SK-N-SH (cell line): ENCODE results near the gene SFMBT2. TPM values are rescaled to one million over a fixed set of nuclear protein-coding genes. Genes with fewer than 3 reads are reported as not detected.

ENCODE experiments used
- CTCF ChIA-PET: fragments of 300-600, 350-600 bp; formaldehyde crosslinking; extraction: SDS; loops from one replicate; lab custom pipeline; 2021; lab: Yijun Ruan, JAX
- POLR2A ChIA-PET: fragments of 350-600 bp; sonication (Branson Sonifier 250); formaldehyde crosslinking; extraction: SDS; loops from one replicate; lab custom pipeline; 2020; ENCODE audit warnings: antibody characterized with exemption, inconsistent platforms; lab: Yijun Ruan, JAX
- DNase-seq: peaks from one replicate; pipeline ENCODE4 v3.0.0; 2012
- H2AFZ ChIP-seq: fragments of 200-600 bp; sonication (generic); 2 replicates; pipeline ENCODE4 v1.8.1; 2016; ENCODE audit warnings: antibody characterized with exemption, mild to moderate bottlenecking, low read depth
- H3F3A ChIP-seq: fragments of 200-600 bp; sonication (generic); replicated peaks from 2 replicates; pipeline ENCODE3; 2016; ENCODE audit warnings: antibody characterized with exemption, mild to moderate bottlenecking; ENCODE audit not compliant: insufficient read depth
- H3K27ac ChIP-seq, 2 experiments: fragments of 200-500 bp in 1 of 2; fragments of 200-600 bp in 1 of 2; sonication (Bioruptor generic) in 1 of 2; sonication (generic), shearing (Covaris generic) in 1 of 2; 2 replicates each; pipeline versions ENCODE4 v1.5.1 to v1.6.1; 2014 to 2016; ENCODE audit warnings: low read depth in 2 of 2, inconsistent platforms in 1 of 2, low read length in 1 of 2, mild to moderate bottlenecking in 1 of 2, mixed read lengths in 1 of 2
- H3K27me3 ChIP-seq: fragments of 200-600 bp; sonication (generic), shearing (Covaris generic); 2 replicates; pipeline ENCODE4 v1.6.1; 2016; ENCODE audit warnings: mixed run types; ENCODE audit not compliant: insufficient read depth
- H3K36me3 ChIP-seq, 2 experiments: fragments of 200-500 bp in 1 of 2; fragments of 200-600 bp in 1 of 2; sonication (Bioruptor generic) in 1 of 2; sonication (generic) in 1 of 2; replicated peaks in 1 of 2; 2 replicates each; pipeline versions ENCODE3 to v1.5.1; 2014 to 2016; ENCODE audit warnings: low read length in 1 of 2, mild to moderate bottlenecking in 1 of 2; ENCODE audit not compliant: insufficient read depth in 2 of 2, control insufficient read depth in 1 of 2
- H3K4me1 ChIP-seq, 2 experiments: fragments of 200-500 bp in 1 of 2; fragments of 200-600 bp in 1 of 2; sonication (Bioruptor generic) in 1 of 2; sonication (generic), shearing (Covaris generic) in 1 of 2; 2 replicates each; pipeline versions ENCODE4 v1.5.1 to v1.6.1; 2014 to 2016; ENCODE audit warnings: low read depth in 1 of 2, low read length in 1 of 2, mixed run types in 1 of 2; ENCODE audit not compliant: insufficient read depth in 2 of 2, control insufficient read depth in 1 of 2
- H3K4me2 ChIP-seq: fragments of 200-600 bp; sonication (generic), shearing (Covaris generic); 2 replicates; pipeline ENCODE4 v1.6.1; 2017; ENCODE audit warnings: mixed run types
- H3K4me3 ChIP-seq, 2 experiments: fragments of 200-500 bp in 1 of 2; fragments of 200-600 bp in 1 of 2; sonication (Bioruptor generic) in 1 of 2; sonication (generic), shearing (Covaris generic) in 1 of 2; 2 replicates each; pipeline versions ENCODE4 v1.5.1 to v1.8.1; 2014 to 2016; ENCODE audit warnings: low read depth in 2 of 2, inconsistent platforms in 1 of 2, low read length in 1 of 2, mild to moderate bottlenecking in 1 of 2, mixed read lengths in 1 of 2, moderate library complexity in 1 of 2
- H3K79me2 ChIP-seq: fragments of 200-600 bp; sonication (generic); 2 replicates; pipeline ENCODE4 v1.8.1; 2017; ENCODE audit warnings: mild to moderate bottlenecking; ENCODE audit not compliant: insufficient read depth
- H3K9ac ChIP-seq: fragments of 200-600 bp; sonication (generic); 2 replicates; pipeline ENCODE4 v1.6.1; 2017; ENCODE audit warnings: mixed run types
- H3K9me2 ChIP-seq: fragments of 200-600 bp; sonication (generic); 2 replicates; pipeline ENCODE4 v1.6.1; 2017; ENCODE audit warnings: mixed run types
- H3K9me3 ChIP-seq: fragments of 200-600 bp; sonication (generic); 2 replicates; pipeline ENCODE4 v1.6.1; 2017; ENCODE audit warnings: mixed run types, mild to moderate bottlenecking, moderate library complexity
- H4K20me1 ChIP-seq: fragments of 200-600 bp; sonication (generic); 2 replicates; pipeline ENCODE4 v1.6.1; 2017; ENCODE audit warnings: mild to moderate bottlenecking, mixed run types; ENCODE audit not compliant: insufficient read depth
- EP300 ChIP-seq, 2 experiments: IDR thresholded peaks; 2 replicates each; pipeline versions ENCODE4 v1.4.0 to v1.6.1; 2012; ENCODE audit warnings: borderline replicate concordance in 1 of 2, low read depth in 1 of 2, low read length in 1 of 2
- EZH2phosphoT487 ChIP-seq: fragments of 200-600 bp; sonication (generic); IDR thresholded peaks from 2 replicates; pipeline ENCODE4 v1.6.1; 2017; ENCODE audit warnings: low read depth, mixed run types, mild to moderate bottlenecking, antibody characterized with exemption, moderate library complexity, borderline replicate concordance
- FOSL2 ChIP-seq: IDR thresholded peaks from 2 replicates; pipeline ENCODE4 v1.4.0; 2012; ENCODE audit warnings: low read depth, mild to moderate bottlenecking, moderate library complexity, borderline replicate concordance
- FOXJ3 ChIP-seq: sonication (generic); formaldehyde crosslinking; IDR thresholded peaks from 2 replicates; pipeline ENCODE4 v1.5.1; 2020; ENCODE audit warnings: mild to moderate bottlenecking, missing genetic modification reagents
- GATA2 ChIP-seq: sonication (generic); formaldehyde crosslinking; IDR thresholded peaks from 2 replicates; pipeline ENCODE4 v1.5.0; 2020; ENCODE audit warnings: mild to moderate bottlenecking, missing genetic modification reagents
- IRF3 ChIP-seq: fragments of 150-350 bp; IDR thresholded peaks from 2 replicates; pipeline ENCODE4 v1.6.1; 2016; ENCODE audit warnings: mild to moderate bottlenecking, low read depth, low read length
- MEF2A ChIP-seq: IDR thresholded peaks from 2 replicates; pipeline ENCODE4 v1.4.0; 2012; ENCODE audit warnings: low read depth, borderline replicate concordance
- MXI1 ChIP-seq: IDR thresholded peaks from 2 replicates; pipeline ENCODE4 v1.6.1; 2012; ENCODE audit warnings: mild to moderate bottlenecking, low read depth, low read length, improper control_type of control experiment
- NFIC ChIP-seq: IDR thresholded peaks from 2 replicates; pipeline ENCODE4 v1.4.0; 2012; ENCODE audit warnings: borderline replicate concordance
- PBX3 ChIP-seq: IDR thresholded peaks from 2 replicates; pipeline ENCODE4; 2012
- POLR2AphosphoS5 ChIP-seq: IDR thresholded peaks from 2 replicates; pipeline ENCODE4 v1.6.1; 2012; ENCODE audit warnings: low read depth, low read length
- RCOR1 ChIP-seq: fragments of 150-350 bp; IDR thresholded peaks from 2 replicates; pipeline ENCODE4 v1.6.1; 2017; ENCODE audit warnings: antibody characterized with exemption, low read length
- REST ChIP-seq: IDR thresholded peaks from 2 replicates; pipeline ENCODE4 v1.6.1; 2012; ENCODE audit warnings: mild to moderate bottlenecking, low read depth, low read length, moderate library complexity
- RFX5 ChIP-seq: IDR thresholded peaks from 2 replicates; pipeline ENCODE4 v1.6.1; 2012; ENCODE audit warnings: mild to moderate bottlenecking, improper control_type of control experiment, low read length
- SIN3A ChIP-seq: IDR thresholded peaks from 2 replicates; pipeline ENCODE4 v1.6.1; 2012; ENCODE audit warnings: low read depth, mild to moderate bottlenecking, low read length, moderate library complexity, borderline replicate concordance
- TCF12 ChIP-seq: IDR thresholded peaks from 2 replicates; pipeline ENCODE4 v1.4.0; 2012
- TEAD4 ChIP-seq: IDR thresholded peaks from 2 replicates; pipeline ENCODE4 v1.4.0; 2012; ENCODE audit warnings: mild to moderate bottlenecking, borderline replicate concordance; ENCODE audit not compliant: insufficient read depth
- YY1 ChIP-seq: IDR thresholded peaks from 2 replicates; pipeline ENCODE4 v1.4.0; 2012; ENCODE audit warnings: low read depth, mild to moderate bottlenecking
- WGBS: methylation state at CpG from one replicate; pipeline ENCODE4 v1.1.6; 2017; ENCODE audit warnings: low lambda C conversion rate; 5-methylcytosine and 5-hydroxymethylcytosine counted together
- polyA plus RNA-seq, 3 experiments: library from polyadenylated mRNA; depleted of rRNA; stranded (reverse); fragments of >200 nt; gene quantifications; 2 replicates each; pipeline ENCODE4 v1.2.3, GENCODE V29; 2012

SFMBT2 gene
- polyA plus RNA-seq, 1 of the 3 experiments (the other 2 are of a cell fraction) = 0.20 TPM

GRCh38 chr10:7311218-7311849, 99.5 kb downstream of the SFMBT2 start:
- no peak overlapping the region for H3K4me3 ChIP-seq
- no peak overlapping the region for H3K9ac ChIP-seq
- no peak overlapping the region for H3K4me2 ChIP-seq
- no peak overlapping the region for H3K27ac ChIP-seq
- no peaks in the 10 kb centered on the region for H3K27me3 ChIP-seq
- no peak for DNase-seq
- WGBS = 27% methylated on average over 9 of the region's 9 CpGs
- CTCF ChIA-PET = interaction anchor here (1.0 kb wide), 2 partner anchors 9 to 11 kb away, joined by 3 read pairs; no protein-coding TSS in a partner anchor
- no peaks in the 10 kb centered on the region for H3K36me3 ChIP-seq
- H2AFZ ChIP-seq = no peak overlapping the region
- no peaks in the 10 kb centered on the region for H3K9me3 ChIP-seq
- no peaks in the 10 kb centered on the region for H3K79me2 ChIP-seq
- POLR2A ChIA-PET = no interaction called here
- H3F3A ChIP-seq = no peaks in the 10 kb centered on the region
- no peaks in the 10 kb centered on the region for H3K9me2 ChIP-seq
- no peaks in the 10 kb centered on the region for H4K20me1 ChIP-seq
- TF ChIP-seq POLR2AphosphoS5 = no peak
- no peak for TF ChIP-seq GATA2 (CRISPR knock-in tag)
- TF ChIP-seq EP300 (IDR thresholded peaks at IDR 0.05; ENCODE audit: borderline replicate concordance in 1 of 2, low read depth in 1 of 2, low read length in 1 of 2) = no peak
- TF ChIP-seq EZH2phosphoT487 = no peak
- no peak for TF ChIP-seq YY1
- no peak for TF ChIP-seq MXI1
- TF ChIP-seq REST = no peak
- TF ChIP-seq RFX5 = no peak
- no peak for TF ChIP-seq NFIC
- TF ChIP-seq RCOR1 = no peak
- no peak for TF ChIP-seq TCF12
- TF ChIP-seq PBX3 = no peak
- TF ChIP-seq MEF2A = no peak
- TF ChIP-seq IRF3 = no peak
- TF ChIP-seq FOSL2 = no peak
- TF ChIP-seq SIN3A = no peak
- no peak for TF ChIP-seq FOXJ3 (CRISPR knock-in tag)
- TF ChIP-seq TEAD4 = no peak
- H3K4me1 ChIP-seq = peaks cover 0 to 6% of the 10 kb centered on the region in 2 experiments; a peak in 1 of 4 replicates
